Skeletal muscle cell (primary cell): ENCODE results near the gene AMT.
A peak's percentile ranks its signal among the peaks of the same experiment; 100 is the strongest.

Experiments used
- DNase-seq: peaks from one replicate; pipeline ENCODE4 v3.0.0-alpha.2; 2010; ENCODE audit warnings: low read depth
- H3K4me3 ChIP-seq: 2 replicates; pipeline ENCODE4 v1.5.1; 2011; ENCODE audit warnings: low read depth, mild to moderate bottlenecking, control low read depth, low read length, moderate library complexity

The AMT gene

DNA sequence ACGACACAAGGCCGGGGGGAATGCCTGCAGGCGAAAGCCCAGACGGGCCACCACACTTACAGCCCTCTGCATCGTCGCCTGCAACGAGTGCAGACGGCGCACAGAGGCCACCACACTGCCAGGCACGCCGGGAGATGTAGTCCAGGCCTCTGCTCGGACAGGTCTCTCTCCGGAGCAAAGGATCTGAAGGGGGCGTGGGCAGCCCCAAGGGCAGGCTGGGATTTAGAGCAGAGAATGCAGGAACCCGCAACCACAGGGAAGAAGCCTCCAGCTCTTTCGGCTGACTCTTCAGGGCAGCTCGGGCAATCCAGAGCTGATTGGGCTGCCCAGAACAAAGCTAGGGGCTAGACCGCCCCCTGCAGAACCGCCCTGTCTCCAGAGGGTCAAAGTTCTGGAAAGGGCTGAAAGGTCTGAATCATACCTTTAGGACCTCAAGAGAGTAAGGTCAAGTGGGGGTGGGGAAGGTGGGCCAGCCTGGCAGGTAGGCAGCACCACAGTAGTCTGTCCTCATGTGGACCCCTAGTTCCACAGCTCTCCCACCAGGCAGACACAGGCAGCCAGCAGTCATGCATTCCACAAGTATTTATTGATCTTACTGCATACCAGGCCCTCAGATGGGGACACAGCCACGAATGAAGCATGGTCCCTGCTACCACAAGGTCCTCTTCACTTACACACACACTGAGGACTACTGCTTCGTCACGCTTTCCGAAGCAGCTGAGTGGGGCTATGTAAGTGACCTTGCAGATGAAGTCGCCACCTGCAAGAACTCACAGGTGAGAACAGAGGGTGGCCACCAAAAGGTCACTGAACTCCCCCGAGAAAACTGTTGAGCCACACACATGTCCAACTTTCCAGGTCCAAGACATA is at the start of gene AMT:
AMT (minus strand) TSS at position 95 of the 870 bp plus-strand sequence; CDS start at position 72, 23 bp downstream.
- no peak within 1 kb of the TSS for H3K4me3 ChIP-seq
- DNase-seq: no peak

DNA sequence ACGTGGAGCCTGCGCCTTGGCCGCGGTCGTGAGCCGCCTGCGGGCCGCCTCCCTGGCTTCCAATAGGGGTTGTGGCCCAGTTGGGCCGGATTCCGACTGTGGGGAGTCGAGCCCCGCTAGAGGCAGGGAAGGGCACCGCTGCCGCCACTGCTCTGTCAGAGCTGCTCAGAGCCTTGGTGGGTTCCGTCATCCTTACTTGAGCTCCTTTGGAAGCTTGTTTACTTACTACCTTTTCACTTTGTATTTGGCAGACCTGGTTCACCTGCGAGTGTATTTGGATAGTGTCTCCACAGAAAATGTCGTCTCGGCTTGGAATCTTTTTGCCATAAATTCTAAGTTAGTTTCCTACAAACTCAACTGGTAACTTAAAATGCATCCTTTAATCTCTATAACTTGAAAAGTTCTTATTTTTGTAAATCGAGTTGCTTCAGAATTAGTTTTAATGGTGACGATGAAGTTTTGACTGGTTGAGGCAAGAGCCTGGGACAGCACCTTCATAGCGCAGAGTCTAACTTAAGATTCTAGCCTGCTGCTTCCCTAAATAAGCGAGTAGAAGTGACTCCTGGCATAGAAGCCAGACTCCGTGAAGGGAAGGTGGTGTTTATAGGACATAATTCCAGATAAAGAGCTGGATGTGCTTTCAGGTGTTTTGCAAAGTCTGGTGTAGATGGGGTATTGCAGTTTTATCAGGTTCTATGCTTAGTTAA is 48.6 kb upstream of the AMT start:
- DNase-seq: no peak
- peak overlapping the region; percentile 70 for H3K4me3 ChIP-seq

- peak; percentile 83 for DNase-seq
- peak within 1 kb of the TSS; percentile 70 for H3K4me3 ChIP-seq
Observed at GRCh38 chr3:49469936-49470713, 47.9 kb upstream of the AMT start, which contains the start of gene DAG1. Gene DAG1, plus strand, starts transcription at chr3:49470267. Its CDS starts 40,268 bp downstream, at chr3:49510535.

DNA sequence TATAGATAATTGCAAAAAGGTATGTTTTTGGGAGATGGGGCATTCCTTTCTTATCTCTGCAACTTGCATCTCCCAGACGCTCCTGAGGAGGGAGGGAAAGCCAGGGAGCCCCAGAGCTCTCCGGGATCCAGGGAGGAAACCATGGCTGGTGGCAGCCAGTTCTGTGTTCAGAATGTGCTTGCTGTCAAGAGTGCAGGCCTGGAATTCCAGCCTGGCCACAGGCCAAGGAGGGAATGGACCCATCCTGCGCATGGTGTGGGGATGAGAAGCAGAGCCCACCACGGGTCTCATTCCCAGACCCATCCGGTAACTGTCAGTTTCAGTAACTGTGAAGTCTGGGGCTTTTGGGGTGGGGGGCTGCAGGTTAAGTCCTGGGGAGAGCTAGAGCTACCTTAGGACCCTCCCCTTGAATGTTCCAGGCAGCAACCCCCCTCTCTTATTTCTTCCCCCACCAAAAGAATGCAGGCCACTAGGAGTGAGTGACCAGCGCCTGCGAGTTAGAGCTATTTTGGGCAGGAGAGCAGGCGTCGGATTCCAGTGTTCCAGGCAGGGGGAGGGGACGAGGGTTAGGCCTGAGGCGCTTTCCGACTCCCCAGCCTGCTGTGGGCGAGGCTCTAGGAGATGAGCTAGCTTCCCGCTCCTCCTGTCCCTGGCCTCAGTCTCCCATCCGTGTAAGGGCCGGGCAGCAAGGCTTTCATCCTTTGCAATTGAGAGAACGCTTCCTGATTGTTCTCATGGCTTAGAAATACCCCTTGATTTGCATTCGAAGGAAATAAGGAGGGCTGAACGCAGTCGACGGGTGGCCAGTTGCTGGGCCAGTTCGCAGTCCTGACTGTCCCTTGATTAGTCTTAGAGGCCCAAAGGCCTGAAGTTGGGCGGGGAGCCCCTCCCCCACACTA is 47.0 kb upstream of the AMT start:
- peak overlapping the region; percentile 48 for H3K4me3 ChIP-seq
- no peak for DNase-seq

- no peak overlapping the region for H3K4me3 ChIP-seq
- DNase-seq: no peak
Observed at GRCh38 chr3:49466085-49466484, 43.8 kb upstream of the AMT start.

GRCh38 chr3:49465270-49466034 is 43.2 kb upstream of the AMT start:
- DNase-seq: no peak
- H3K4me3 ChIP-seq: no peak overlapping the region

- DNase-seq: no peak
- no peak overlapping the region for H3K4me3 ChIP-seq
Observed at GRCh38 chr3:49462222-49462621, 39.9 kb upstream of the AMT start.

GRCh38 chr3:49461443-49462171 is 39.3 kb upstream of the AMT start:
- DNase-seq: no peak
- no peak overlapping the region for H3K4me3 ChIP-seq

- H3K4me3 ChIP-seq: no peak overlapping the region
- DNase-seq: no peak
Observed at GRCh38 chr3:49460956-49461355, 38.7 kb upstream of the AMT start.

DNA sequence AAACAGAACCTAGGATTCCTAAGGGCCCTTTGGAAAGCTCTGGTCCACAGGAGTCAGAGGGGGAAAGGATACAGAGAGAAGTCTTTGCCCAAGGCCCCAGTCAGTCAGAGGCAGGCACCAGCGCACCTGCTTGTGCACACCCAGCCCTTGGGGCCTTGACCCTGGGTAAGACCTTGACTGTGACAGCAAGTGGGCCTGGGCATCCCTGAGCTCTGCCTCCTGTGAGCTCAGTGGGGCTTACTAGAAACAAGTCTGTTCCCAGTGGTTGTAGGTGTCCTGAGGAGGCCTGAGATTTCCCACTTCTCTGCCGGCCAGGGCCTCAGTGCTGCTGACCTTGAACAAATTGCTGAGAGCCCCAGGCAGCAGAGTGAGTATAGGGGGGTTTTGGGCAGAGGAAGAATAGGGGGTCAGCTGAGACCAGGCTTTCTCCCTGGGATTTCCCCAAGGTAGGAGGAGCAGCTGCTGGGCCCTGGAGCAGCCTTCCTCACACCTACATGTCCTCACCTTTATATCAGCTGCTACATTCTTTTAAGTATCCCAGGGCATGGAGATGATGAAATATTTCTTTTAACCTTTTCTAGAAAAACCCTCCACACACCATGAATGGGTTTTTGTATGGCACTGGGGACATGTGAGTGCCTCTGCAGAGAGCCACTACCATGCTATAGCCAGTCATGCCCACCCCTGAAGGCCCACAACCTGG is 38.1 kb upstream of the AMT start:
- no peak overlapping the region for H3K4me3 ChIP-seq
- DNase-seq: no peak

DNA sequence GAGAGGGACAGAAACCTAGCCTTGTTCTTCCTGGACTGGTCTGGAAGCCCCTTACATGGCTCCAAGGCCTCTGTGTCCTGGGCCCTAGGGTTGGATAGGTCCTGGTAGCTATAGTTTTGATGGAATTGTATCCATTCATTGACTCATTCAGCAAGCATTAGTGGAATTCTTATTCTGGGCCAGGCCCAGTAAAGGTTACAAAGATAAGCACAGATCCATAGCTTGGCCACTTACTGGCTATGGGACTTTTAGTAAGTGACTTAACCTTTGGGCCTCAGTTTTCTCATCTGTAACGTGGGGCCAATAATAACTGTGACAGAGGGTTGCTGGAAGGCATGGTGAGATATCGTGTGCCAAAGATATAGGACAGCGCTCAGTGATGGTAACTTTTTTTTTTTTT is 34.2 kb upstream of the AMT start:
- no peak for DNase-seq
- no peak overlapping the region for H3K4me3 ChIP-seq

GRCh38 chr3:49454898-49455681 is 32.8 kb upstream of the AMT start:
- no peak overlapping the region for H3K4me3 ChIP-seq
- DNase-seq: no peak

DNA sequence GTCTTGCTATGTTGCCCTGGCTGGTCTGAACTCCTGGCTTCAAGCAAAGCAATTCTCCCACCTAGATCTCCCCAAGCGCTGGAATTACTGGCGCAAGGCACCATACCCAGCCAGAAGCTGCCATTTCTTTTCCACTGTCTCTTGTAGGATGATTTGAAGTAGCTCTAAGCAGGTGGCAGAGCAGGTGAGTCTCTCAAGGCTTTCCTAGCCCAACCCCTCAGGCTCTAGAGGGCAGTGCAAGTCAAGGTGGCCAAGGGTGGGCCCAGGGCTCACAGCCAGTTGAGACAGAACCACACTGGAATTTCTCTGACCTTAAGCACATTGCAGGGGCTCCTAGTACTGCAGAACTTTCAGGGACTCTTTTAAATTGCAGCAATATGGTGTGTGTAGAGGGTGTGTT is 32.2 kb upstream of the AMT start:
- no peak for DNase-seq
- H3K4me3 ChIP-seq: no peak overlapping the region

- no peak for DNase-seq
- H3K4me3 ChIP-seq: no peak overlapping the region
Observed at GRCh38 chr3:49453621-49454020, 31.3 kb upstream of the AMT start.

GRCh38 chr3:49445391-49445790 is 23.1 kb upstream of the AMT start:
- no peak overlapping the region for H3K4me3 ChIP-seq
- DNase-seq: no peak

GRCh38 chr3:49434731-49435130 is 12.5 kb upstream of the AMT start:
- DNase-seq: no peak

GRCh38 chr3:49428752-49429080 is 6.4 kb upstream of the AMT start:
- no peak for DNase-seq
- peak overlapping the region; percentile 67 for H3K4me3 ChIP-seq

More at GRCh38 chr3:49434731-49435130, 12.5 kb upstream of the AMT start:
- no peak overlapping the region for H3K4me3 ChIP-seq
